GM18873 (cell line): ENCODE measurements around the gene USP30.
"Not testable (repeated sequence)": the region's sequence is repeated elsewhere in the genome, so short reads cannot be mapped to it uniquely, and the experiment has no call there.

Source experiments
- ATAC-seq: cut with Tn5 transposase; IDR thresholded peaks from one replicate; pipeline ENCODE4 v1.9.1; 2021; ENCODE audit warnings: mild to moderate bottlenecking, moderate library complexity, moderate number of reproducible peaks; ENCODE audit not compliant: unreplicated experiment, low FRiP score

USP30 gene

DNA sequence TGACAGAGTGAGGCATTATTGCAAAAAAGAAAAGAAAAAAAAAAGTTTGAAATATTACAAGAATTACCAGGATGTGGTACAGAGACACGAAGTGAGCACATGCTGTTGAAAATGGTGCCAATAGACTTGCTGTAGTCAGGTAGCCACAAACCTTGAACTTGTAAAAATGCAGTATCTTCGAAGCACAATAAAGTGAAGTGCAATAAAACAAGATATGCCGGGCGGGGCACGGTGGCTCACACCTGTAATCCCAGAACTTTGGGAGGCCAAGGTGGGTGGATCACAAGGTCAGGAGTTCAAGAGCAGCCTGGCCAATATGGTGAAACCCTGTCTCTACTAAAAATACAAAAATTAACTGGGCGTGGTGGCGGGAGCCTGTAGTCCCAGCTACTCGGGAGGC is 2.6 kb upstream of the USP30 start:
- not testable (repeated sequence) for ATAC-seq

GRCh38 chr12:109052097-109052413 is 321 bp upstream of the USP30 start:
- ATAC-seq: no peak

GRCh38 chr12:109053382-109054123 is 1.2 kb downstream of the USP30 start:
- ATAC-seq: peak; percentile 35

DNA sequence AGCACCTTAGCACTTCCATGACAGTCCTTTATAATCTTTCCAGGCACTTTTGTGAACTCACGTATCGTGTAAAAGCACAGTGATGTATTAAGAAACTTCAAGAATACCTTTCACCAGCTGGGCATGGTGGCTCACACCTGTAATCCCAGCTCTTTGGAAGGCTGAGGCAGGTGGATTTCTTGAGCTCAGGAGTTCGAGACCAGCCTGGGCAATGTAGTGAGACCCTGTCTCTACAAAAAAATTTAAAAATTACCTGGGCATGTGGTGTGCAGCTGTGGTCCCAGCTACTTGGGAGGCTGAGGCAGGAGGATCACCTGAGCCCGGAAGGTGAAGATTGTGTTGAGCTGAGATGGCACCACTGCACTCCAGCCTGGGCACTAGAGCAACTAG is 1.7 kb downstream of the USP30 start:
- not testable (repeated sequence) for ATAC-seq

DNA sequence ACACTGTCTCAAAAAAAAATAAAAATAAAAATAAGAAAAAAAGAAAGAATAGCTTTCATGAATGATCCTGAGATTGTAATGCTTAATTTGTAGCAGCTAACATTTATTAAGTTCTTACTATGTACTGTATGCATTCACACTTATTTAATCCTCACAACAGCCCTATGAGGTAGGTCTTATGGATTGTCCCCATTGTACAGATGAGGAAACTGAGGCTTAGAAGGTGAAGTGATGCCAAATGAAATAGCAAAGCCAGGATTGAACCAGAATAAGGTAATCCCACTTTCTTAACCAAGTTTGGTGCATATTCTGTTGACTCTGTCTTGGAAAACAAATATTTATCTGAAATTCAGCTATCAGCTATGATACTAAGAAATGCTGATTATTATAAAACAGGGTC is 2.1 kb downstream of the USP30 start:
- ATAC-seq: no peak

DNA sequence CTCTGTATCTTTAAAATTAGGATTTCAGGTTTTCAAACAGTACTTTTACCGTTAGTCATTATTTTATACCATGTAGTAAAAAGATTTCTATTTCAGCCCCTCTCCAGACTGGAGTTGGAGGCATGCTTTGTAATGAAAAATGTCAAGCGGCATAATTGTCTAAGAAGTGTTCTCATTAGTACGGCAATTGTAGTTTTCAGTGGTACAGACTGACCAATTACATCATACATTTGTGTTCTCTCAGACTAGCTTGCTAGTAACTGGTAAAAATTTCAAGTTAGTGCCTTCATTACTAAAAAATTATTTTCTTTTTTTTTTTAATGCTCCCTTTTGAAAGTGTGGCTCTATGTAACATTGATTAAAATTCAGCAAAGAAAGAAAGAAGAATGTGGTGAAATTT is 4.5 kb downstream of the USP30 start:
- no peak for ATAC-seq

DNA sequence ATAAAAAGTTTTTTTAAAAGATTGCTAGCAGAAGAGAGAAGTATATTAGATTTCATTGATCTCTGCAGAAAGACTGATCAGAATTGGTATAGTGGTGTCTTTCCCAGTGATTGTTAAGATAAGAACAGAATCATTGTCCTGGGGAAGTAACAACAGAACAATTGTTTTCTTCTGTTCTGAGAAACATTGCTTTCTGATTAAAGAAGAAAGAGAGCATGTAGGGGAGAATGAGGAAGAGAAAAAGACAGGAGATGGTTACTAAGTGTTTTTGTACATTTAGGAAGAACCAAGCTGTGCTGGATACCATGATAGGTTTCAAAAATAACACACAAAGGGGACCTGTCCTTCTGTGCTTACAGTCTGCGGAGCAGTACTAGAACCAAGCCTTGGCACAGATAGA is 5.0 kb downstream of the USP30 start:
- ATAC-seq: no peak

- no peak for ATAC-seq
Observed at GRCh38 chr12:109058773-109059172, 6.4 kb downstream of the USP30 start.

DNA sequence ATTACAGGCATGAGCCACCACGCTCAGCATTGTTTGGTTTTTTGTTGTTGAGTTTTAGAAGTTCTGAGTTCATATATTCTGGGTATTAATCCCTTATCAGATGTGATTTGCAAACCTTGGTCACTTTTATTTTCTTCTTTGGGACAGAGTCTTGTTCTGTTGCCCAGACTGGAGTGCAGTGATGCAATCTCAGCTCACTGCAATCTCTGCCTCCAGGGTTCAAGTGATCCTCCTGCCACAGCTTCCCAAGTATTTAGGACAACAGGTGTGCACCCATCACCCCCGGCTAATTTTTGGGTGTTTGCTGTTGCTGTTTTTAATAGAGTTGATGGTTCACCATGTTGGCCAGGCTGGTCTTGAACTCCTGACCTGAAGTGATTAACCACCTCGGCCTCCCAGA is 11.8 kb downstream of the USP30 start:
- no peak for ATAC-seq

DNA sequence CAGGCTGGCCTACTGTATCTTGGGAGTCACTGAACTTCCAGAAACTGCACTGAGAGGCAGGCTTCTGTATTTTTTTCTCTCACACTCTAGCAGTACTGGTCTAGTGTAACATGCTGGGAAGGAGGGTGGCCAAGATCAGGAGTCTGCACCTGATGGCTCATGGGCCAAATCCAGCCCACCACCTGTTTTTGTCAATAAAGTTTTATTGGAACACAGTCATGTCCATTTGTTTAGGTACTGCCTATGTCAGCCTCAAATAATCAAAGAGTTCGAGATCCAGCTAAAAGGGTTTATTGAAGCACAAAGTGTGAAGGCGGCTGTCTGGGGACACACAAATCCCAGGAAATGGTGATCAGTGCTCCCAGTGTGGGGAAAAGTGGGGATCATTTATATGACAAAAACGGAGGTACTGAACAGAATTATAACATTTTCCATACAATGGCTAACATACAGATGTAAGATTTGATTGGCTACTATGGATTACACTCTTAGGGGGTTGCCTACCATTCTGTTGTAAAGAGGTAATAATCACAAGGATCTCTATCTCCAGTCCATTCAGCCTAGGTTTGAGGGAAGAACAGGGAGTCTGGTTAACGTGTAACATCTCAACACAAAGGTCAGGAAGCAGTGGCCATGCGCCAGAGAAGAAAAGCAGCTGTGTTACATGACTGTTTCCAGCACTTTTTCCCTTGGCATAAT is 12.9 kb downstream of the USP30 start:
- no peak for ATAC-seq

GRCh38 chr12:109065853-109066193 is 13.4 kb downstream of the USP30 start:
- ATAC-seq: no peak

DNA sequence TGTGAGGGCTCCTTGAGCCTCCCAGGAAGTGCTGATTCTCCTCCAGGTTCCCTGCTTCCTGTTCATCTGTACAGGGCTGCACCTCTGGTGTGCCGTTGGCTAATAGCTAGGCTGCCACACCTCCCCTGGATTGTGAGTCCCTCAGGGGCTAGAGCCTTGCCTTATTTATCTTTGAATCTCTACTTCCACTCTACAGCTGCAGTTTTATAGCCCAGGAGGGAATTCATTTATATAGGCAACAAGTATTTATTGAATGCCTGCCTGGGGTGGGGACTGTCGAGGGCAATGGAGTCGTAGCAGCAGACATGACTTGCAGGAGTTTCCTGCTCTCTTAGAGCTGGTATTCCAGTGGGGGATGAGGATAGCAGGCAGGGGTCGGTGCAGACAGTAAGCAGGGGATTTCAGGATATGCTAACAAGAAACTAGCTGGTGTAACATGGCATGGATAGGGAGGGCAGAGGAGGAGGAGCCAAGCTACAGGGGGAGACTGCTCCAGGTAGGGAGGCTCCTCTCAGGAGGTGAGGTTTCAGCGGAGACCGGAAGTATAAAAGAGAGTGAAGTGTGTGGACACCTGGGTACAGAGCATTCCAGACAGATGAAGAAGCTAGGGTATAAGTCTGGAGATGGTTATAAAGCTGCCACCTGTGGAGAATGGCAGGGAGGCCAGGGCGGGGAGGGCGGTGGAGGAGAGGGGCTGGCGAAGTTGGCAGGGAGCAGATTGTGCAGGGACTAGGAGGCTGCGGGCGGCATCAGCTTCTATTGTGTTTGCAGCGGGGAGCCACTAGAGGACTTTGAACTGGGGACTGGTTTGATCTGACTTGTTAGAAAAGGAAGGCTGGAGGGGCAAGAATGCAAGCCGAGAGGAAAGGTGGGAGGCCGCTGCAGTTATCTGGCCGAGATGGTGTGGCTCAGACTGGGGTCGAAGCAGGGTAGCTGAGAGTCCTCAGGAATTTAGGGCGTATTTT is 17.2 kb downstream of the USP30 start:
- no peak for ATAC-seq

DNA sequence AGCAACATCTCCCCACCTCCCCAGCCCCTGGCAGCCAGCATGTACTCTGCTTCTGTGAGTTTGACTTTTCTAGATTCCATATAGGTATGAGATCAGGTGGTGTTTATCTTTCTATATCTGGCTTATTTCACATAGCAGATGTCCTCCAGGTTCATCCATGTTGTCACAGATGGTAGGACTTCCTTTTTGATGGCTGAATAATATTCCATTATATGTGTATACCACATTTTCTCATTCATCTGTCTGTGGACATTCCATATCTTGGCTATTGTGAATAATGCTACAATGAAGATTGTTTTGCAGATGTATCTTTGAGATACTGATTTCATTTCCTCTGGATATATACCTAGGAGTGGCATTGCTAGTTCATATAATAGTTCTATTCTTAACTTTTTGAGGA is 22.5 kb downstream of the USP30 start:
- ATAC-seq: no peak

DNA sequence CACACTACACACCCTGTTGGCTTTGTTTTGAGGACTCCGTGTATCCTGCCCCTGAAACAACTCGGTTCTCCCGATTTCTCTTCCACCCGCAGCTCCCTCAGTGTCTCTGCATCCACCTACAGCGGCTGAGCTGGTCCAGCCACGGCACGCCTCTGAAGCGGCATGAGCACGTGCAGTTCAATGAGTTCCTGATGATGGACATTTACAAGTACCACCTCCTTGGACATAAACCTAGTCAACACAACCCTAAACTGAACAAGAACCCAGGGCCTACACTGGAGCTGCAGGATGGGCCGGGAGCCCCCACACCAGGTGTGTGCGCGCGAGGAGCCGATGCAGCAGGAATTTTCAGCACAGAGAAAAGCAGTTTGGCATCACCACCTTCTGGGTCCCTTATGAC is 30.4 kb downstream of the USP30 start:
- ATAC-seq: no peak

- no peak for ATAC-seq
Observed at GRCh38 chr12:109084425-109084824, 32.0 kb downstream of the USP30 start.

- ATAC-seq: no peak
Observed at GRCh38 chr12:109085590-109085989, 33.2 kb downstream of the USP30 start.

GRCh38 chr12:109087250-109087649 is 34.9 kb downstream of the USP30 start:
- no peak for ATAC-seq

DNA sequence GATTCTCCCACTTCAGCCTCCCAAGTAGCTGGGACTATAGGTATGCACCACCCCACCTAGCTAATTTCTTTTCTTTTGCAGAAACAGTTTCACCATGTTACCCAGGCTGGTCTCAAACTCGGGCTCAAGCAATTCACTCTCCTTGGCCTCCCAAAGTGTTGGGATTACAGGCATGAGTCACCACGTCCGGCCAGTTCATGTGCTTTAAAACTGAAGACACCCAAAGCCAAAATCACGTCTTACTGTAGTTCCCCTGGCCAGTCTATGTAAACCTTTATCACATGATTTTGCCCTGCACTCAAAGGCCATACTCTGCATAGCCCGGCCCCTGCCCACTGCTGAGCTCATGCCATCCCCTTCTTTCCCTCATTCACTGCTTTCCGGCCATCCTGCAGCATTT is 36.4 kb downstream of the USP30 start:
- ATAC-seq: no peak

- no peak for ATAC-seq
Observed at GRCh38 chr12:109089683-109090082, 37.3 kb downstream of the USP30 start.

DNA sequence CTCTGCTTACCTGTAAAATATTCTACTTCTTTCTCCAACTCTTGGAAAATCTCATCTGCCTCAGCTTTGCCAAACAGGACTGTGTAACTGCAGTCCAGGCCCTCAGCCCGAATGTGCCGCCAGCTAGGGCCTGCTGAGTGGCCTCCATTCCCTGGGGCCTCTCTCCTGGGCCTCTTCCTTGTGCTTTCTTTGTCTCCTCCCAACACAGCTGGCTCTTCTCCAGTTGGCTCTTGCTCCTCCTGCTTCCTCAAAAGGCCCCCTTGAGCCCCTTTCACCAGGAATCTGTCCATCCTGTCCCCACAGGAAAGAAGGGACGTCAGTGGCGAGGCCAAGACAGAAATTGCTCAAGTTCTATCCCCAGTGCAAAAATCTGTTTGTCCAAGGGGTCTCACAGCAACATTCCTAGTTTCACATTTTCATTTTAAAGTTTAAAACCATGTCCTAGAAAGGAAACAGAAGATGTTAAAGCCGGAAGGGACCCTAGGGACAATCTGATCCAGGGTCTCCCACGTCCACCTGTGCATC is 40.2 kb downstream of the USP30 start:
- ATAC-seq: no peak
